Fibroblast of upper back skin (primary cell): ENCODE measurements around the gene IFNGR2.
"Not testable (repeated sequence)": the region's sequence is repeated elsewhere in the genome, so short reads cannot be mapped to it uniquely, and the experiment has no call there.

Experiments used
- DNase-seq: peaks from one replicate; pipeline ENCODE4 v3.0.0-alpha.2; 2013

The IFNGR2 gene

GRCh38 chr21:33443194-33443593 lies 40.0 kb downstream of the IFNGR2 start:
- DNase-seq: no peak

- no peak for DNase-seq
Measured at GRCh38 chr21:33444499-33444898, 41.3 kb downstream of the IFNGR2 start.

GRCh38 chr21:33446620-33447019 lies 43.4 kb downstream of the IFNGR2 start:
- DNase-seq: not testable (repeated sequence)

- no peak for DNase-seq
Measured at GRCh38 chr21:33449616-33450015, 46.4 kb downstream of the IFNGR2 start.

- DNase-seq: peak; percentile 7
Measured at GRCh38 chr21:33451634-33452071, 48.4 kb downstream of the IFNGR2 start.

- no peak for DNase-seq
Measured at GRCh38 chr21:33452362-33452761, 49.1 kb downstream of the IFNGR2 start.

GRCh38 chr21:33455686-33456446 lies 52.7 kb downstream of the IFNGR2 start:
- DNase-seq: no peak

- DNase-seq: no peak
Measured at GRCh38 chr21:33458861-33459260, 55.6 kb downstream of the IFNGR2 start.

- DNase-seq: no peak
Measured at GRCh38 chr21:33461538-33462250, 58.5 kb downstream of the IFNGR2 start.

GRCh38 chr21:33469183-33469582 lies 66.0 kb downstream of the IFNGR2 start:
- not testable (repeated sequence) for DNase-seq

- no peak for DNase-seq
Measured at GRCh38 chr21:33470701-33471100, 67.5 kb downstream of the IFNGR2 start.

- no peak for DNase-seq
Measured at GRCh38 chr21:33473344-33473743, 70.1 kb downstream of the IFNGR2 start.

GRCh38 chr21:33477066-33477465 lies 73.9 kb downstream of the IFNGR2 start:
- no peak for DNase-seq

- DNase-seq: no peak
Measured at GRCh38 chr21:33478182-33478581, 75.0 kb downstream of the IFNGR2 start.

- DNase-seq: peak; percentile 10
Measured at GRCh38 chr21:33478935-33479678, 75.9 kb downstream of the IFNGR2 start.

- DNase-seq: peak; percentile 94
Measured at GRCh38 chr21:33479679-33480480, 76.7 kb downstream of the IFNGR2 start, which contains the start of gene TMEM50B. Gene TMEM50B, minus strand, starts transcription at chr21:33479974. Its CDS starts 11,089 bp downstream, at chr21:33468885.

GRCh38 chr21:33480481-33481103 lies 77.4 kb downstream of the IFNGR2 start:
- no peak for DNase-seq

- DNase-seq: peak; percentile 4
Measured at GRCh38 chr21:33481314-33481943, 78.2 kb downstream of the IFNGR2 start.
